Astrocyte (in vitro differentiated cells and primary cell): ENCODE results near the gene MSLN.

Experiments used
- CTCF ChIP-seq: IDR thresholded peaks from 2 replicates; pipeline ENCODE4 v1.5.1; 2011; ENCODE audit warnings: low read depth, mild to moderate bottlenecking, inconsistent platforms, low read length, moderate library complexity; ENCODE audit not compliant: insufficient read depth
- EZH2 ChIP-seq: IDR thresholded peaks from 2 replicates; pipeline ENCODE4 v1.6.1; 2012; ENCODE audit warnings: mild to moderate bottlenecking, low read length, inconsistent platforms; ENCODE audit not compliant: insufficient read depth

DNA sequence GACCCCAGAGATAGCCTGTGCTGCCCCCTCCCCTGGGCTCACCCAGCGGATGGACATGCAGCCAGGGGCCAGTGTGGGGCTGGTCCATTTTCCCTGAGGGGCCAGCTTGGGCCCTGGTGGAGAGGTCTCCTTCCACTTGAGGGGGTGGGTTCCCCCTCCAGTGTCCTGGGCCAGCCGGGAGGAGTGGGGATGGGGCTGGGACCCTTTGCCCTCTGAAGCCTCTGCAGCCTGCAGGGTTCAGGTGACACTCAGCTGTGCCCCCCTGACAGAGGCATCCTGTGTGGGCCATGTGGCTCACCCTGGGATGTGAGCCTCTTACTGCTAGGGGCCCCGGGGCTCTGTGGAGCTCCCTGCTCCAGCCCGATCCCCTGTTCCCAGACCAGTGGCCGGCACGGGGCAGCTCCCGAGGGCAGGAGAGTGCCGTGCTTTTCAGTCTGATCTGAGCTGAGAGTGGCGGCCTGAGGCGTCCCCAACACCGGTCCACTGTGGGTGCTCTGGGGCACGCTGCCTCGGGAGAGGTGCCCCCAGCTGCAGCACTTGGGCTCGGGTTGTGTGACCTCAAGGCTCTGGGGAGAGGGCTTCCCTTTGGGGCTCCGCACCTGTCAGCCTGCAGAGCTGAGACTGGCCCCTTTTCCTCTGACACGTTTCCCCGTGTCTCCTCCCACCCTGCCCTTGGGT lies 40.4 kb downstream of the MSLN start:
- TF ChIP-seq EZH2 (peak; percentile 25), CTCF (no peak)
